Measurements from ENCODE around the gene EPHA1.

The EPHA1 gene

GRCh38 chr7:143408686-143409561 is at the start of gene EPHA1:
Gene EPHA1 (minus strand): TSS chr7:143408856. CDS start chr7:143408805, 51 bp downstream.
- no peak for TF ChIP-seq NFIC (IDR thresholded peaks at IDR 0.05)
- peak; percentile 48; the same call in 1 of the 2 replicates for TF ChIP-seq TAF1 (IDR thresholded peaks at IDR 0.05; ENCODE audit: low read depth)
- peak; percentile 45; the same call in 1 of the 2 replicates for TF ChIP-seq MAX (IDR thresholded peaks at IDR 0.05)
- TF ChIP-seq YY1 (IDR thresholded peaks at IDR 0.05; ENCODE audit: low read depth), result no peak
- TF ChIP-seq RAD21 (IDR thresholded peaks at IDR 0.05; ENCODE audit: low read depth), result peak; percentile 60
- TF ChIP-seq CEBPB (IDR thresholded peaks at IDR 0.05), result no peak
- TF ChIP-seq EGR1 (IDR thresholded peaks at IDR 0.05), result peak; percentile 34
- TF ChIP-seq, protein P1, sequence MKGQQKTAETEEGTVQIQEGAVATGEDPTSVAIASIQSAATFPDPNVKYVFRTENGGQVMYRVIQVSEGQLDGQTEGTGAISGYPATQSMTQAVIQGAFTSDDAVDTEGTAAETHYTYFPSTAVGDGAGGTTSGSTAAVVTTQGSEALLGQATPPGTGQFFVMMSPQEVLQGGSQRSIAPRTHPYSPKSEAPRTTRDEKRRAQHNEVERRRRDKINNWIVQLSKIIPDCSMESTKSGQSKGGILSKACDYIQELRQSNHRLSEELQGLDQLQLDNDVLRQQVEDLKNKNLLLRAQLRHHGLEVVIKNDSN (IDR thresholded peaks at IDR 0.05), result no peak
- TF ChIP-seq TEAD4 (IDR thresholded peaks at IDR 0.05), result no peak
- TF ChIP-seq FOXM1 (IDR thresholded peaks at IDR 0.05; ENCODE audit: borderline replicate concordance, low read depth), result no peak
- no peak for TF ChIP-seq CREB1 (IDR thresholded peaks at IDR 0.05; ENCODE audit: low read depth)
- no peak; the same call in 1 of the 2 replicates for TF ChIP-seq TCF12 (IDR thresholded peaks at IDR 0.05; ENCODE audit: low read depth)

GRCh38 chr7:143458263-143458662 is 49.6 kb upstream of the EPHA1 start:
- TF ChIP-seq CEBPB (IDR thresholded peaks at IDR 0.05), result no peak

DNA sequence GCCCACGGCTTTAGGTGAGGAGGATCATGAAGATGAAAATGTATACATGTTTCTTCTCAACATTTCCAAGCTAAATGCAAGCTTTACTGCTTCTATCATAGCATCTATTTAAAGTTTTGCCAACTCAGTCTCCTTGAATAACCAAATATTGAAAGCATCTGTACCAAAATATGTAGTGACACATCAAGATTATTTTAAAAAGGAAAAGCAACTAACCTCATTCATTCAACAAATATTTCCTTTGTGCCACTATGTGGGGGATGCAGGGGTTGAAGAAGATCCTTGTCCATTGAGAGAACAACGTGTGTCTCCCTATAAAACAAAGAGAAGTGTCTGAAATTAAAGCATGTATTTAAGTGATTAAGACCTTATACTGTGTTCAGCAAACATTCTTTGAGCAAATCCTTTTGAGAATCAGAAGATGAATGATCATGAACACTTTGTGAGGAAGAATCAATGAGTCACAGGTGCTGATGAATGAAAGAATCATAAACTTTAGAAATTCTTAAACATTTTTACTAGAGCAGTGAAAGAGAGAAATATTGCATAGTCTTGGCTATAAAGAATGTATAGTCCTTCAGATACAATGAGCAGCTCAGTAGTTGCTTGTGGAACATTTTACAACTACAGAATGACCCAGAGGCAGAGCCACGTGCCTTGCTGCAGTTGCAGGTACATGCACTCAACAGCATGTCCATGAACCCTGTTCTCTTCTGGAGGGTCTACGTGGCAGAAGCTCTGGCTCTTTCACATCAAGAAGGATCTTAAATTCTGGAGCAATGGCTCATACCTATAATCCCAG is 48.5 kb upstream of the EPHA1 start:
- TF ChIP-seq, protein P2, sequence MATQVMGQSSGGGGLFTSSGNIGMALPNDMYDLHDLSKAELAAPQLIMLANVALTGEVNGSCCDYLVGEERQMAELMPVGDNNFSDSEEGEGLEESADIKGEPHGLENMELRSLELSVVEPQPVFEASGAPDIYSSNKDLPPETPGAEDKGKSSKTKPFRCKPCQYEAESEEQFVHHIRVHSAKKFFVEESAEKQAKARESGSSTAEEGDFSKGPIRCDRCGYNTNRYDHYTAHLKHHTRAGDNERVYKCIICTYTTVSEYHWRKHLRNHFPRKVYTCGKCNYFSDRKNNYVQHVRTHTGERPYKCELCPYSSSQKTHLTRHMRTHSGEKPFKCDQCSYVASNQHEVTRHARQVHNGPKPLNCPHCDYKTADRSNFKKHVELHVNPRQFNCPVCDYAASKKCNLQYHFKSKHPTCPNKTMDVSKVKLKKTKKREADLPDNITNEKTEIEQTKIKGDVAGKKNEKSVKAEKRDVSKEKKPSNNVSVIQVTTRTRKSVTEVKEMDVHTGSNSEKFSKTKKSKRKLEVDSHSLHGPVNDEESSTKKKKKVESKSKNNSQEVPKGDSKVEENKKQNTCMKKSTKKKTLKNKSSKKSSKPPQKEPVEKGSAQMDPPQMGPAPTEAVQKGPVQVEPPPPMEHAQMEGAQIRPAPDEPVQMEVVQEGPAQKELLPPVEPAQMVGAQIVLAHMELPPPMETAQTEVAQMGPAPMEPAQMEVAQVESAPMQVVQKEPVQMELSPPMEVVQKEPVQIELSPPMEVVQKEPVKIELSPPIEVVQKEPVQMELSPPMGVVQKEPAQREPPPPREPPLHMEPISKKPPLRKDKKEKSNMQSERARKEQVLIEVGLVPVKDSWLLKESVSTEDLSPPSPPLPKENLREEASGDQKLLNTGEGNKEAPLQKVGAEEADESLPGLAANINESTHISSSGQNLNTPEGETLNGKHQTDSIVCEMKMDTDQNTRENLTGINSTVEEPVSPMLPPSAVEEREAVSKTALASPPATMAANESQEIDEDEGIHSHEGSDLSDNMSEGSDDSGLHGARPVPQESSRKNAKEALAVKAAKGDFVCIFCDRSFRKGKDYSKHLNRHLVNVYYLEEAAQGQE (IDR thresholded peaks at IDR 0.05; ENCODE audit: low read depth), result no peak
- TF ChIP-seq FOXM1 (IDR thresholded peaks at IDR 0.05; ENCODE audit: borderline replicate concordance, low read depth) (no peak), CREB1 (IDR thresholded peaks at IDR 0.05; ENCODE audit: low read depth) (no peak), TCF12 (IDR thresholded peaks at IDR 0.05; ENCODE audit: low read depth) (no peak), TEAD4 (IDR thresholded peaks at IDR 0.05) (no peak), TAF1 (IDR thresholded peaks at IDR 0.05; ENCODE audit: low read depth) (no peak), EP300 (IDR thresholded peaks at IDR 0.05; ENCODE audit: borderline replicate concordance) (no peak), YY1 (IDR thresholded peaks at IDR 0.05; ENCODE audit: low read depth) (no peak), MAX (IDR thresholded peaks at IDR 0.05) (no peak), CEBPB (IDR thresholded peaks at IDR 0.05) (no peak)
- TF ChIP-seq, protein P1 (IDR thresholded peaks at IDR 0.05), result no peak

- TF ChIP-seq FOXM1 (IDR thresholded peaks at IDR 0.05; ENCODE audit: borderline replicate concordance, low read depth) (no peak), TEAD4 (IDR thresholded peaks at IDR 0.05) (no peak), CREB1 (IDR thresholded peaks at IDR 0.05; ENCODE audit: low read depth) (no peak)
- TF ChIP-seq, protein P1 (IDR thresholded peaks at IDR 0.05), result no peak
These were observed 47.3 kb upstream of the EPHA1 start for GRCh38 chr7:143455942-143456341.

DNA sequence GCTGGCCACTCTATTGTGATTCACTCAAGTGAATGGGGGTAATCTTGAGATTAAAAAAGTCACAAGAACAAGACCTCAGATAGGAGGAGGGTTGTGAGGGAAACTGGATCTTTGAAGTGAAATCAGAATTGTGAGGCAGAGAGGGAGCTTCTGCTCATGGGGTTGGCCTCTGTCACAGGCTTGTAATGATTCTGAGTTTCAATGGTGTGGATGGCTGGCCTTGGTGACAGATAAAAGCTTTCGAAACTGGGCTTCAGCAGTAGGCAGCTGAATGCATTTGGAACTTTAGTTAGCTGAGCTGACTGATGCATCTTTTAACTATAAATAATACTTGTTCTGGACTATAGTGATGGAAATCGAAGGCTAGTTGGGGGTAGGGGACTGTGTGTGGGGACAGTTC is 46.8 kb upstream of the EPHA1 start:
- no peak for TF ChIP-seq NFIC (IDR thresholded peaks at IDR 0.05)
- TF ChIP-seq CREB1 (IDR thresholded peaks at IDR 0.05; ENCODE audit: low read depth), result no peak
- TF ChIP-seq, protein P1 (IDR thresholded peaks at IDR 0.05), result no peak
- no peak for TF ChIP-seq TCF12 (IDR thresholded peaks at IDR 0.05; ENCODE audit: low read depth)
- no peak for TF ChIP-seq ZBTB7A (IDR thresholded peaks at IDR 0.05; ENCODE audit: low read depth)

- TF ChIP-seq MAX (IDR thresholded peaks at IDR 0.05), result no peak
- TF ChIP-seq TEAD4 (IDR thresholded peaks at IDR 0.05), result no peak
- no peak for TF ChIP-seq YY1 (IDR thresholded peaks at IDR 0.05; ENCODE audit: low read depth)
- TF ChIP-seq FOXM1 (IDR thresholded peaks at IDR 0.05; ENCODE audit: borderline replicate concordance, low read depth), result no peak
- TF ChIP-seq ZBTB7A (IDR thresholded peaks at IDR 0.05; ENCODE audit: low read depth), result no peak
- TF ChIP-seq CEBPB (IDR thresholded peaks at IDR 0.05), result no peak
- TF ChIP-seq, protein P2 (IDR thresholded peaks at IDR 0.05; ENCODE audit: low read depth), result no peak
- TF ChIP-seq TCF12 (IDR thresholded peaks at IDR 0.05; ENCODE audit: low read depth), result no peak
- TF ChIP-seq CREB1 (IDR thresholded peaks at IDR 0.05; ENCODE audit: low read depth), result no peak
- no peak for TF ChIP-seq NFIC (IDR thresholded peaks at IDR 0.05)
- TF ChIP-seq, protein P1 (IDR thresholded peaks at IDR 0.05), result no peak
These were observed 45.5 kb upstream of the EPHA1 start for GRCh38 chr7:143454091-143454680.

All from Ishikawa (cell line).